H9 (cell line): ENCODE data around the gene UNC5A. TPM values are rescaled to one million over a fixed set of nuclear protein-coding genes. Genes with fewer than 3 reads are reported as not detected.

Source experiments
- DNase-seq: peaks from one replicate; pipeline ENCODE4 v3.0.0-alpha.2; 2017
- H2AFZ ChIP-seq: one replicate; pipeline ENCODE4 v1.6.1; 2013; ENCODE audit warnings: mild to moderate bottlenecking, low read length, control low read depth, moderate library complexity
- H2AK5ac ChIP-seq: 2 replicates; pipeline ENCODE4 v1.6.1; 2013; ENCODE audit warnings: low read length, control low read depth, mixed read lengths; ENCODE audit not compliant: insufficient read length
- H2BK120ac ChIP-seq: one replicate; pipeline ENCODE4 v1.6.1; 2013; ENCODE audit warnings: low read depth, mild to moderate bottlenecking, low read length, control low read depth, inconsistent platforms; ENCODE audit not compliant: poor library complexity, severe bottlenecking
- H2BK12ac ChIP-seq: 2 replicates; pipeline ENCODE4 v1.6.1; 2013; ENCODE audit warnings: low read length, control low read depth, mixed read lengths, low read depth; ENCODE audit not compliant: insufficient read length
- H2BK15ac ChIP-seq: 2 replicates; pipeline ENCODE4 v1.6.1; 2013; ENCODE audit warnings: low read depth, low read length, control low read depth
- H2BK20ac ChIP-seq: one replicate; pipeline ENCODE4 v1.6.1; 2013; ENCODE audit warnings: low read depth, mild to moderate bottlenecking, low read length, control low read depth, inconsistent platforms; ENCODE audit not compliant: poor library complexity, severe bottlenecking
- H2BK5ac ChIP-seq: 2 replicates; pipeline ENCODE4 v1.6.1; 2013; ENCODE audit warnings: low read length, control low read depth, mixed read lengths; ENCODE audit not compliant: insufficient read length
- H3K14ac ChIP-seq: 2 replicates; pipeline ENCODE4 v1.6.1; 2013; ENCODE audit warnings: low read length, control low read depth; ENCODE audit not compliant: insufficient read depth
- H3K18ac ChIP-seq: 2 replicates; pipeline ENCODE4 v1.6.1; 2013; ENCODE audit warnings: low read depth, mild to moderate bottlenecking, mixed read lengths, low read length, control low read depth; ENCODE audit not compliant: insufficient read length
- H3K23ac ChIP-seq: 2 replicates; pipeline ENCODE4 v1.6.1; 2013; ENCODE audit warnings: low read length, control low read depth, mixed read lengths, low read depth; ENCODE audit not compliant: insufficient read length
- H3K23me2 ChIP-seq: 2 replicates; pipeline ENCODE4 v1.6.1; 2013; ENCODE audit warnings: low read depth, mild to moderate bottlenecking, mixed read lengths, low read length, control low read depth; ENCODE audit not compliant: insufficient read length, poor library complexity, severe bottlenecking
- H3K27ac ChIP-seq: 2 replicates; pipeline ENCODE4 v1.5.1; 2013; ENCODE audit warnings: low read length, control low read depth, mixed read lengths, low read depth; ENCODE audit not compliant: insufficient read length
- H3K27me3 ChIP-seq: 2 replicates; pipeline ENCODE4 v1.6.1; 2013; ENCODE audit warnings: low read length, control low read depth, inconsistent platforms; ENCODE audit not compliant: insufficient read depth
- H3K4ac ChIP-seq: 2 replicates; pipeline ENCODE4 v1.6.1; 2013; ENCODE audit warnings: low read depth, mild to moderate bottlenecking, control low read depth, inconsistent platforms, low read length, moderate library complexity
- H3K4me1 ChIP-seq: 2 replicates; pipeline ENCODE4 v1.6.1; 2013; ENCODE audit warnings: low read length, control low read depth, inconsistent platforms; ENCODE audit not compliant: insufficient read depth
- H3K4me2 ChIP-seq: 2 replicates; pipeline ENCODE4 v1.6.1; 2013; ENCODE audit warnings: low read length, control low read depth, mixed read lengths; ENCODE audit not compliant: insufficient read length, insufficient read depth
- H3K56ac ChIP-seq: 2 replicates; pipeline ENCODE4 v1.6.1; 2013; ENCODE audit warnings: low read depth, mild to moderate bottlenecking, mixed read lengths, low read length, control low read depth; ENCODE audit not compliant: insufficient read length
- H3K79me1 ChIP-seq: 2 replicates; pipeline ENCODE4 v1.6.1; 2013; ENCODE audit warnings: low read depth, mild to moderate bottlenecking, moderate library complexity, low read length, control low read depth, inconsistent platforms; ENCODE audit not compliant: insufficient read depth, poor library complexity, severe bottlenecking
- H3K79me2 ChIP-seq: 2 replicates; pipeline ENCODE4 v1.6.1; 2013; ENCODE audit warnings: low read length, control low read depth, inconsistent platforms; ENCODE audit not compliant: insufficient read depth
- H3K9ac ChIP-seq: 2 replicates; pipeline ENCODE4 v1.6.1; 2013; ENCODE audit warnings: low read length, control low read depth, mixed read lengths; ENCODE audit not compliant: insufficient read length; ENCODE audit errors: extremely low read depth
- H3K9me3 ChIP-seq: one replicate; pipeline ENCODE4 v1.6.1; 2013; ENCODE audit warnings: low read depth, low read length, inconsistent platforms; ENCODE audit not compliant: control insufficient read depth
- H3T11ph ChIP-seq: one replicate; pipeline ENCODE4 v1.6.1; 2013; ENCODE audit warnings: mild to moderate bottlenecking, low read length, control low read depth, inconsistent platforms
- H4K20me1 ChIP-seq: one replicate; pipeline ENCODE4 v1.6.1; 2013; ENCODE audit not compliant: control insufficient read depth, insufficient read length, insufficient read depth
- H4K5ac ChIP-seq: 2 replicates; pipeline ENCODE4 v1.6.1; 2013; ENCODE audit warnings: low read depth, mild to moderate bottlenecking, mixed read lengths, low read length, control low read depth; ENCODE audit not compliant: insufficient read length
- H4K8ac ChIP-seq: replicated peaks from 2 replicates; pipeline ENCODE4 v1.6.1; 2013; ENCODE audit warnings: low read length, control low read depth, mixed read lengths, low read depth; ENCODE audit not compliant: insufficient read length
- H4K91ac ChIP-seq: 2 replicates; pipeline ENCODE4 v1.6.1; 2013; ENCODE audit warnings: low read depth, mild to moderate bottlenecking, moderate library complexity, mixed read lengths, low read length, control low read depth; ENCODE audit not compliant: insufficient read length
- H3K27ac Mint-ChIP-seq, 3 experiments: 2 replicates in 2 of 3; 3 replicates in 1 of 3; pipeline ENCODE4 v1.8.0; 2020 to 2021; ENCODE audit warnings: mixed read lengths in 3 of 3, mild to moderate bottlenecking in 1 of 3, moderate library complexity in 1 of 3
- H3K27me3 Mint-ChIP-seq: 2 replicates; pipeline ENCODE4 v1.8.0; 2021; ENCODE audit warnings: low read depth, mild to moderate bottlenecking, moderate library complexity, mixed read lengths
- H3K36me3 Mint-ChIP-seq, 3 experiments: 2 replicates in 2 of 3; 3 replicates in 1 of 3; pipeline ENCODE4 v1.8.0; 2020 to 2021; ENCODE audit warnings: low read depth in 3 of 3, mixed read lengths in 3 of 3; ENCODE audit not compliant: insufficient read depth in 1 of 3
- H3K4me1 Mint-ChIP-seq, 2 experiments: 2 replicates each; pipeline ENCODE4 v1.8.0; 2020; ENCODE audit warnings: mixed read lengths in 2 of 2
- H3K4me3 Mint-ChIP-seq, 2 experiments: 2 replicates in 1 of 2; 3 replicates in 1 of 2; pipeline ENCODE4 v1.8.0; 2020 to 2021; ENCODE audit warnings: mild to moderate bottlenecking in 2 of 2, mixed read lengths in 2 of 2, moderate library complexity in 1 of 2
- H3K9me3 Mint-ChIP-seq, 2 experiments: 2 replicates in 1 of 2; 3 replicates in 1 of 2; pipeline ENCODE4 v1.8.0; 2020; ENCODE audit warnings: mild to moderate bottlenecking in 2 of 2, mixed read lengths in 2 of 2, moderate library complexity in 1 of 2
- CTCF ChIP-seq: fragments of 200-600 bp; sonication (generic); conservative IDR thresholded peaks from 3 replicates; pipeline ENCODE4 v1.8.0; 2021; ENCODE audit warnings: antibody characterized with exemption, mild to moderate bottlenecking
- WGBS: extraction: QIAGEN DNeasy Blood & Tissue Kit; methylation state at CpG from one replicate; pipeline ENCODE4 v1.1.7; 2013; ENCODE audit warnings: missing lambda C conversion rate, low lambda C conversion rate, mixed read lengths; ENCODE audit not compliant: insufficient read length; ENCODE audit errors: extremely low coverage; 5-methylcytosine and 5-hydroxymethylcytosine counted together
- total RNA-seq: library from RNA; stranded (reverse); gene quantifications from 2 replicates; pipeline ENCODE4 v1.2.1, GENCODE V29; 2021

The UNC5A gene
- total RNA-seq, 1 experiment from 2014 or later: 4.4 TPM

- Histone ChIP-seq H2BK5ac (no peak overlapping the region), H4K20me1 (peaks cover 4% of the 10 kb centered on the region), H4K5ac (no peak overlapping the region), H3K4ac (no peak overlapping the region), H4K91ac (no peak overlapping the region), H3K23me2 (no peaks in the 10 kb centered on the region), H3K79me2 (no peaks in the 10 kb centered on the region), H2AK5ac (no peak overlapping the region), H3K9me3 (no peaks in the 10 kb centered on the region), H3K27ac (no peak overlapping the region), H3K9ac (no peak overlapping the region), H2BK120ac (no peak overlapping the region), H3K79me1 (no peaks in the 10 kb centered on the region), H3K56ac (no peak overlapping the region), H3K4me1 (peaks cover 4% of the 10 kb centered on the region; the same call in 1 of the 2 replicates), H2BK15ac (no peak overlapping the region), H3K27me3 (no peaks in the 10 kb centered on the region), H2BK12ac (no peak overlapping the region), H4K8ac (no peak overlapping the region), H2AFZ (no peak overlapping the region), H2BK20ac (no peak overlapping the region), H3T11ph (no peak overlapping the region), H3K18ac (no peak overlapping the region), H3K23ac (no peak overlapping the region), H3K14ac (no peak overlapping the region; the same call in 1 of the 2 replicates), H3K4me2 (no peak overlapping the region)
- DNase-seq: no peak
- no peaks in the 10 kb centered on the region for H3K9me3 Mint-ChIP-seq
- WGBS: no CpG with 5 or more reads among the region's 7 CpGs
- TF ChIP-seq CTCF: no peak
- no peak overlapping the region for H3K27ac Mint-ChIP-seq
- no peaks in the 10 kb centered on the region for H3K36me3 Mint-ChIP-seq
- peaks cover 27 to 48% of the 10 kb centered on the region in 2 experiments for H3K4me1 Mint-ChIP-seq
- H3K27me3 Mint-ChIP-seq: peaks cover 4% of the 10 kb centered on the region
- no peak overlapping the region for H3K4me3 Mint-ChIP-seq
These were observed 55.6 kb downstream of the UNC5A start for GRCh38 chr5:176865964-176866363.
